Muscle of back (tissue), 11 donors: Measurements from ENCODE around the gene EXOSC2. TPM values are rescaled to one million over a fixed set of nuclear protein-coding genes. Genes with fewer than 3 reads are reported as not detected.
A peak's percentile ranks its signal among the peaks of the same experiment; 100 is the strongest.
"Not testable (repeated sequence)": the region's sequence is repeated elsewhere in the genome, so short reads cannot be mapped to it uniquely, and the experiment has no call there.

Experiments
- DNase-seq, 3 donors: peaks; one replicate each; pipeline versions ENCODE4 v3.0.0 to v3.0.0-alpha.2; 2013
- polyA plus RNA-seq, 10 donors: library from polyadenylated mRNA; unstranded; fragments of 120-200 nt; gene quantifications; one replicate each; pipeline ENCODE4 v1.2.1, GENCODE V29; 2013; ENCODE audit not compliant: insufficient read length in 10 of 10

The EXOSC2 gene
- polyA plus RNA-seq, 10 donors = 19.7 to 31.6 (median 25.1) TPM

- DNase-seq = peak in 1 of 3 donors; percentile 23
These were observed 27.0 kb upstream of the EXOSC2 start for GRCh38 chr9:130666393-130667119.

DNA sequence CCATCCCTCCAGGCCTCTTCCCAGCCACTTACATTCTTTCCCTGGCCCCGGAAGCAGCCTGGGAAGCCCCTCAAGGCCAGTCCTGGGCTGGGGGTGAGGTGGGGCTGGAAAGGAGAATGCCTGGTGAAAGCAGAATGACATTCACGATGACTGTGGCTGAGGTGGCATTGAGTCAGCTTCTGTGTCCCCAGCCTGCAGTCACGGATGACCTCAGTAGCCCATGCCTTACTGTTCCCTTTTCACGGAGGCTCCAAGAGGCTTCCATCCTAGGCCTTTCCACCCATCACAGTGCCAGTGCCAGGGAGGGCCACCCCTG lies 26.5 kb upstream of the EXOSC2 start:
- DNase-seq = no peak

DNA sequence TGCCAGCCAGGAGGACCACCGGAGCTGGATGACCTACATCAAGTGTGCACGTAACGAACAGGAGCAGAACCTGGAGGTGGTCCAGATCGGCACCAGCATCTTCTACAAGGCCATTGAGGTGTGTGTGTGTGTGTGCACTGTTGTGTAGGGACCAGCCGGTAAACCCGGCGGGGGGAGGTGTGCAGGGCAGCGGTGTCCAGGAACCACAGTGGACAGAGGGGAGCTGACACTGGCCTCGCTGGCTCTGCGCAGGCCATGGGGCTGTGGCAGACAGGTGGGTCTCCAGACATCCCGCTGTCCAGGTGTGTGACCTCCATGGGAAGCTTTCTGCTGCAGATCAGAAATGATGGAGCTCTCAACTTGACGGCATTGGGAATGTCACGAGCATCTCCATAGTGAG lies 25.4 kb upstream of the EXOSC2 start:
- DNase-seq = no peak

- no peak for DNase-seq
These were observed 24.9 kb upstream of the EXOSC2 start for GRCh38 chr9:130668659-130669058.

DNA sequence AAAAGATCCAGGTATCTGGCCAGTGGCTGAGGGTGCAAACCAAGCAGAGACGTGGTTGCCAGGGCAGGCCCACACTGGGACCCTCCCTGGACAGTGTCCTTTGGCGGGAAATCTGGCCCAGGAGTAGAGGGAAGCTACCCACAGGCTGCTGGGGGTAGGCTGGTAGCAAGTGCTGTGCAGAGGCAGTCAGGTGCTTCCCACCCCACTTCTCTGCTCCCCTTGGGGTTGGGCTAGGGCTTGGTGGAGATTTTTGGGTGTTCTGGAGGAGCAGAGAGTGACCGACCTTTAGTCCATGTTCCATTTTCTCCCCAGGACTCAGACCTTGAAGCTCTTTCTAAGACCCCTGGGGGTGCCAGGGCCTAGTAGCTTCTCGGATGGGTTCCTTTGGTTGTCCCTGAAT lies 23.6 kb upstream of the EXOSC2 start:
- no peak for DNase-seq

DNA sequence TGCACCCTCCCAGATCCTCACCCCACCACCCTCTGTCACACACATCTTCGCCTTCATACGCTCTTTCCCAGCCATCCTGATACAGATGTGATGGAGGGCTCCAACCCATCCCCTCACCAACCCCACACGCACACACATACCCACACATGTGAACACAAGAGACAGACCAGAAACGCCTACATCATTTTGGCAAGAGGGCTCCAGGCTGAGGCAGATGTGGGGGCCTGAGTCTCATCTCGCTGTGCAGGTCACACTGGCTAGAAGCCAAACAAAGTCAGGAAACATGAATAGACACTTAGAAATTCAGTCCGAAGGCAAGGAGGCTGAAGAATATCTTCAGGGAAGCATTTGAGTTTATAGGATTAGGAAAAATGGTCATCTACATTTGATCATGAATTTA lies 22.9 kb upstream of the EXOSC2 start:
- no peak for DNase-seq

GRCh38 chr9:130672466-130672865 lies 21.1 kb upstream of the EXOSC2 start:
- DNase-seq = peak in 1 of 3 donors; percentile 45

DNA sequence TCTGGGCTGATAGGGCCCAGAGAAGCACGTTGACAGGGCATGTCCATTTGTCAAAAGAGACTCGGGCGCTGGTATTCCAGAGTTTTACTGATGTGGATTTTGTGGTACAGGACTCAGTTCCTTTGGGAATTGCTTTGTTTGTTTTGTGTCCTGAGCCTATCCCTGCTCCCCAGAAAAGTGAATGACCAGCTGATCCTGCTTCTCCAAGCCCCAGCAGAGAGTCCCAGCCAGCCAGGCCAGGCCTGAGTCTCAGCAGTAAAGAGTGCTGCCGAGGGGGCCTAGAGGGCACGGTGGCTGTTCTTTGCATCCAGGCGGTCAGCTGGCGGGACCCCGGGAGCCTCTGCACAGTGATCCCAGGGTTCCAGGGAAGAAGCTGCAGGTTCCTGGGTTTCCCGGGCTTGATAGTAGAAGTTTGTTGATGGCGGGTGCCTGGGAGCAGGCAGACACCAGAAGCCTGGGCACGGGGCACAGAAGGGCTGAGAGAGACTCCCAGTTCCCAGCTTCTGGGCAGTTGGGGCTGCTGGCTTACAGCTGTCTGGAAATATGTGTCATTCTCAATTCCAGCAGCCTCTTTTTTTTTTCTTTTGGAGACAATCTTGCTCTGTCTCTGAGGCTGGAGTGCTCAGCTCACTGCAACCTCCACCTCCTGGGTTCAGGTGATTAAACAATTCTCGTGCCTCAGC lies 20.5 kb upstream of the EXOSC2 start:
- no peak for DNase-seq

GRCh38 chr9:130675396-130675795 lies 18.2 kb upstream of the EXOSC2 start:
- DNase-seq = no peak

DNA sequence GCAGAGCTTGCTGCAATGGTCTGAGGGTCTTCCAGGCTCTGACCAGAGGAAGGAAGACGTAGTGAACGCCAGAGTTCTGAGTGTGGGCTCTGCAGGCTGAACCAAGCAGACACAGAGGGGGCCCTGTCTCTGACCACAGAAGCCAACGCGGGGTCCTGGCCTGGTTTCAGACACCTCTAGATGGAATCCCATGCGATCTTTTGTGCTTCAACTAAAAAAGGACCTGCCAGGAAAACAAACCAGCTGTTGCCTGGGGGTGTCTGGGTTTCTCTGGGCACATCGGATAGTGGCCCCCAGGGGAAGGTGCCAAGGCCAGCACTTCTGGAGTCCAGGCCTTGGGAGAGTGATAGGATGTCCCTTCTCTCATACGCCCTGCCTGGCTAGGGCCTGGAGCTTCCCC lies 16.3 kb upstream of the EXOSC2 start:
- no peak for DNase-seq

- peak in 2 of 3 donors; percentile 67 to 85 for DNase-seq
These were observed 12.5 kb upstream of the EXOSC2 start for GRCh38 chr9:130680836-130681768.

DNA sequence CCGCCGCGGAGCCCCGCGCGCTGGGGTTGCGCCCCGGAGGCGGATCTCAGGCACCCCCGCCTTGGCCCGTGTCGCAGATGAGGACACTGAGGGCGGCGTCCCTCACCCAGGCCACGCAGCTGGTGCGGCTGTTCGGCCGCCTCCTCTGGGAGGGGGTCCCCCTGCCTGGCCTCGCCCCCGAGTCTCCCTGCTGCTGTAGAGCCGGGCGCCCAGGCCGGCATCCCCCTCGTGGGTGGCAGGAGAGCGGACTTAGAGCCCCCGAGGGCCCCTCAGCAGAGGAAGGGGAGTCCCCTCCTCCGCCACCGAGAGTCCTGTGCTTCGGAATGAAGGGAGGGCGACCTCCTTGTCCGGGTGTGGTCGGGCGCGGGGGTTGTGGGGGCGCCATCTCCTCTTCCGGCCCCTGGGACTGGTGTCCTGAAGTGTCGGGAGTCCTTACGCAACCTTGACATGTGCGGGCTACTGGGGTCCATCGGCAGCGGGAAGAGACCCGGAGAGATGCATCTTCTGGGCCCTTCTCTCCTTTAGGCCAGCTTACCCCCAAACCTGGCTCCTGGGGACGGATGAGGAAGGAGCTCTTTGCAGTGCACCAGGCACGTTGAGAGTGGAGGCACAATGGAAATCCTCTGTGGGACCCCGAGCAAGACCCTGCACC lies 11.7 kb upstream of the EXOSC2 start:
- peak in 1 of 3 donors; percentile 52 for DNase-seq

DNA sequence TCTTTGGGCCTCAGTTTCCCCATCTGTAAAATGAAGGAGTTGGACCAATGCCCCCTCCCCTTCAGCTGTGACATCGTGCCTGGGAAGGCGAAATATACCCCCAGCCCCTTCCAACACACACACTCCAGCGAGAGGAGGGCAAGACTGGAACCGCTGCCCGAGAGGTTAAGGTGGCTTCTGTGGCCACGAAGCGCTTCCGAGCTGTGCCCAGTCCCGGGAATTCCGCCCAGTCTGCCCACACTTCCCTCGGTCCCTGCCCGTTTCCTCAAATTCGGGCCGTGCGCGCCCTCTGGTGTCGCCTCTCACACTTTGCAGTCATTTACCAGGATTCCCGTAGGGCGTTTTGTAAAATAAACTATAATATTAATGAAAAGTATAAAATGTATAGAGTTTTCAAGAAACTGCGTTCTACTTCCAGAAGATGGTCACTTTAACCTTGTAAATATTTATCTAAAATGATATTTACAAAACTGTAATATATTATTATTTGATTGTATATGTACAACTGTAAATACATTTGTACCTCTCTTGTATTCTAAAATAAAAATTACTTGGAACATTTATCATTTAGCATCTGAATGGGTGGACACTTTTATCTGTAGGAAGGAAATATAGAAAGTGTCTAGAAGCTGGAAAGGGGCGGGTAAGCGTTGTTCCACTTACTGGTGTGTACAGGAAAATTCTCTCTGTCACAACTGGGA lies 11.0 kb upstream of the EXOSC2 start:
- DNase-seq = peak in 2 of 3 donors; percentile 72 to 76

DNA sequence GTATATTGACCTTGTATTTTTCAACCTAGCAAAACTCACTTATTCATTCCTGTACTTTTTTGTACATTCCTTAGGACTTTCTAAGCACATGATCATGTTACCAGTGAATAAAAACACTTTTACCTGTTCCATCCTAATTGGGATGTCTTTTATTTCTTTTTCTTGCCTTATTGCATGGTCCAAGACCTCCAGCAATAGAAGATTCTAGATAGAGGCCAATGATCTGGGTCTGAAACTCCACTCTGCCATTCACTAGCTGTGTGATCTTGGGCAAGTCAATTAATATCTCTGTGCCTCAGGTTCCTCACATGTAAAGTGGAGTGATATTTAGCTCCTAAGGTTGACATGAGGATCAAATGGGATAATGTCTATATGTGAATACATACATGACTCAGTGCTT lies 8.5 kb upstream of the EXOSC2 start:
- no peak for DNase-seq

DNA sequence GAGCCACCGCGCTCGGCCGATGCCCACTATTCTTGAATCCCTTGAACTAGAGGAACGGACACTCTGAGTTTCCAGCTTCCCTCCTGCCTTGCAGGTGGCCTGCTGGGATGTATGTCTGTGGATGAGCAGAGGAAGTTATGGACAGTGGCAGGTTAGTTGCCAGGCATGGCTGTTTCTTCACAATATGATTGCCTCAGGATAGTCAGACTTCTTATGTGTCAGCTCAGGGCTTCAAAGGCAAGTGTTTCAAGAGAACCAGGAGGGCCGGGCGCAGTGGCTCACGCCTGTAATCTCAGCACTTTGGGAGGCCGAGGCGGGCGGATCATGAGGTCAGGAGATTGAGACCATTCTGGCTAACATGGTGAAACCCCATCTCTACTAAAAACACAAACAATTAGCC lies 7.6 kb upstream of the EXOSC2 start:
- DNase-seq = not testable (repeated sequence)

DNA sequence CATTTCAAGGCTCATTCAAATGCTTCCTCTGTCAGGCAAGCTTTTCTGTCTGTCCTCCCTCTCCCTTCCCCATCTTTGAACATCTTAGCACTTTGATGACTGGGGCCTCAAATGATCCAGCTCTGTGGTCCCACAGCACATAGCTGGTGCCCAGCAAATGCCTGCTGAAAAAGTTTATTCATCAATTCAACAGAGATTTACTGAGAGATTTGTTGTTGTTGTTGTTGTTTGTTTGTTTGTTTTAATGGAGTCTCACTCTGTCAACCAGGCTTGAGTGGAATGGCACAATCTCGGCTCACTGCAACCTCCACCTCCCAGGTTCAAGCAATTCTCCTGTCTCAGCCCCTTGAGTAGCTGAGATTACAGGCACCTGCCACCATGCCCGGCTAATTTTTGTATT lies 6.0 kb upstream of the EXOSC2 start:
- no peak for DNase-seq

DNA sequence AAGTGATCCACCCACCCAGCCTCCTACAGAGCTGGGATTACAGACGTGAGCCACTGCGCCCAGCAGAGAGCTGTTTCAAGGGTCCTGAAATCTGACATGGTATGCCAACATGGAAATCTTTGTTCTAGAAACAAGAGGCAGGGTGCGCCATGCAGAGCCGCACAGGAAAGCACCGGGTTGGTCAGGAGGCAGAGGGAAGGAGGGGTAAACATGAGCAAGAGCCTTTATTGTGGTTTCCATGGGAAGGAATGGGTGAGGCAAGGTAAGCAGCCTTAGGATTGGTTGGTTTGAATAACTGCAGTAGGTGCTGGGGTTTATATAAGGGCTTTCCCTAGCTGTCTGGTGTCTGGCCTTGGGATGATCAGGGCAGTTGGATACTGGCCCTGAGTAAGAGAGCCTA lies 5.5 kb upstream of the EXOSC2 start:
- DNase-seq = no peak

DNA sequence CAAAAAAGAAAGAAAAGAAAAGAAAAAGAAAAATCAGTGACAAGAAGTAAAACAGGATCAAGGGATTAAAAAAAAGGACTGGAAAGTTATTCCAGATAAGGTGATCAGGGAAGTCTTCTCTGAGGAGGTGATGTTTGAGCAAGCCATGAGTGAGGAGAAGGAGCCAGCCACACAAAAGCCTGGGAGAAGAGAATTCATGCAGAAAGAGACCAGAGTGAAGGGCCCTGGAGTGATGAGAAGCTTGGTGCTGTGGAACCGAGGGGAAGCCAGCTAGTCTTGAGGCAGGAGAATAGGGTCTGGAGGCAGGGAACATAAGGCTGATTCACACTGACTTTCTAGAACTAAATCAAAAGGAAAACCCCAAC lies 4.0 kb upstream of the EXOSC2 start:
- no peak for DNase-seq

- DNase-seq = peak; percentile 83 to 86 (median 83)
These were observed 3.5 kb upstream of the EXOSC2 start for GRCh38 chr9:130689937-130690700.

- peak in 1 of 3 donors; percentile 56 for DNase-seq
These were observed 1.3 kb upstream of the EXOSC2 start for GRCh38 chr9:130692321-130692720.

- DNase-seq = no peak
These were observed 517 bp upstream of the EXOSC2 start for GRCh38 chr9:130693101-130693425.
